ENCODE measurements around the gene STEAP1B.

Gene STEAP1B

DNA sequence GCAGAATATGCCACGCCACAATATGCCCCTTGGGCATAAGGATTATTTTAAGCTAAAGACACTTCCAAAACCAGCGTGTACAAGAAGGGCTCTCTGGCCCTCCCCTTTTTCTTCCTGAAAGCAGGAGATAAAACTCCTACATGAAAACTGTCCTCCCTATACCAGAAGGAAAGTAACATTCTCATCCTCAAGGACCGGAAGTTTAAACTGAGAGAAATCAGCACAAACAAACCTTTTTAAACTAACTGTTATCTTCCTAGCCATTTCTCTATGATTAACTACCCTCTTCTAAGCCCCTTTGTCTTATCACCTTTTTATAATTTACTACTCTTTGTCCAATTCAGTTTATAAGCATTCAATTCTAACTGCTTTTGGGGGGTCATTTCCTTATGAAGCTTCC is 126.6 kb downstream of the STEAP1B start:
- TF ChIP-seq, protein P1, sequence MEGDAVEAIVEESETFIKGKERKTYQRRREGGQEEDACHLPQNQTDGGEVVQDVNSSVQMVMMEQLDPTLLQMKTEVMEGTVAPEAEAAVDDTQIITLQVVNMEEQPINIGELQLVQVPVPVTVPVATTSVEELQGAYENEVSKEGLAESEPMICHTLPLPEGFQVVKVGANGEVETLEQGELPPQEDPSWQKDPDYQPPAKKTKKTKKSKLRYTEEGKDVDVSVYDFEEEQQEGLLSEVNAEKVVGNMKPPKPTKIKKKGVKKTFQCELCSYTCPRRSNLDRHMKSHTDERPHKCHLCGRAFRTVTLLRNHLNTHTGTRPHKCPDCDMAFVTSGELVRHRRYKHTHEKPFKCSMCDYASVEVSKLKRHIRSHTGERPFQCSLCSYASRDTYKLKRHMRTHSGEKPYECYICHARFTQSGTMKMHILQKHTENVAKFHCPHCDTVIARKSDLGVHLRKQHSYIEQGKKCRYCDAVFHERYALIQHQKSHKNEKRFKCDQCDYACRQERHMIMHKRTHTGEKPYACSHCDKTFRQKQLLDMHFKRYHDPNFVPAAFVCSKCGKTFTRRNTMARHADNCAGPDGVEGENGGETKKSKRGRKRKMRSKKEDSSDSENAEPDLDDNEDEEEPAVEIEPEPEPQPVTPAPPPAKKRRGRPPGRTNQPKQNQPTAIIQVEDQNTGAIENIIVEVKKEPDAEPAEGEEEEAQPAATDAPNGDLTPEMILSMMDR (IDR thresholded peaks at IDR 0.05; ENCODE audit: low read depth, low read length, missing control alignments): no peak
- no peak for DNase-seq (ENCODE audit: extremely low read depth, low read depth)
- no peak overlapping the region for H3K4me3 ChIP-seq (replicated peaks; ENCODE audit: low read depth, low read length)

DNA sequence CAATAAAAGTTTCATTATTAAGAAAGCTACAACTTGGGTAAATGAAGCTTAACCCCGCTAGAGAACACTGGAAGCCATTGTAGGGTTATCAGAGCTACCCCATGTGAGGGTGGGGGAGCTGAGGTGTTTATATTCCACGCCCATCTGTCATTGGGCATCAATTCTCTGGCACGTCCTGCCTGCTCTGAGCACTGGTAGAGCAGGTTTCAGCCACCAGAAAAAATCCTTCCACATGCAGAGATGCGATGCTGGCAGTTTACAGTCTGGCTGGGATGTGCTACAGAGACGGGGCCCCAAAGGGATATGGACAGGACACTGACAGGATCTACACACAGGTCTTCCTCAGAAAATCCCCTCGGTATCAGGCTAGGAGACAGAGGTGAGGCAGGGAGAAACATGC is 127.1 kb downstream of the STEAP1B start:
- DNase-seq (ENCODE audit: extremely low read depth, low read depth): no peak
- no peak overlapping the region for H3K4me3 ChIP-seq (replicated peaks; ENCODE audit: low read depth, low read length)
- TF ChIP-seq, protein P1 (IDR thresholded peaks at IDR 0.05; ENCODE audit: low read depth, low read length, missing control alignments): no peak

DNA sequence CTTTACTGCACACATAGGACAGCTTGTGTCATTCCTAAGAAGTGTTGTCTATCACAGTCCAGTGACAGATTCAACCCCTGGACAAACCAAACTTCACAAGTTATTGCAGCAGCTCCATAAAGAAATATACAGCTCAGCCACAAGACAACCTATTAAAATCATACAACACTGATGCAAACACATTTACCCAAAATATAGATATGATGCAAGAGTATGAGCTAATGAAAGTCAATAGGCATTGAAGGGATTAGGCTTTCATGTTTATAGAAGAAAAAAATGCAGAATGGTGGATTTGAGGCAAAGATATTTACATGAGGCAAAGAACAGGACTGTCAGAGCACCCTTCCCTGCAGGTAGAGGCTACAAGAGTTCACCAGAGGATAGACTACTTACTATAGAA is 128.1 kb downstream of the STEAP1B start:
- H3K4me3 ChIP-seq (replicated peaks; ENCODE audit: low read depth, low read length): no peak overlapping the region
- no peak for DNase-seq (ENCODE audit: extremely low read depth, low read depth)
- TF ChIP-seq, protein P1 (IDR thresholded peaks at IDR 0.05; ENCODE audit: low read depth, low read length, missing control alignments): no peak
